NCI-H345 treated with DMSO at 0.1 percent for 48 hours (cell line): ENCODE results near the gene C19orf53.
A peak's percentile ranks its signal among the peaks of the same experiment; 100 is the strongest.
"Not testable (repeated sequence)": the region's sequence is repeated elsewhere in the genome, so short reads cannot be mapped to it uniquely, and the experiment has no call there.

Experiments
- DNase-seq: peaks from one replicate; lab custom pipeline; 2025; ENCODE audit not compliant: unreplicated experiment; lab: John Stamatoyannopoulos, UW

Gene C19orf53

DNA sequence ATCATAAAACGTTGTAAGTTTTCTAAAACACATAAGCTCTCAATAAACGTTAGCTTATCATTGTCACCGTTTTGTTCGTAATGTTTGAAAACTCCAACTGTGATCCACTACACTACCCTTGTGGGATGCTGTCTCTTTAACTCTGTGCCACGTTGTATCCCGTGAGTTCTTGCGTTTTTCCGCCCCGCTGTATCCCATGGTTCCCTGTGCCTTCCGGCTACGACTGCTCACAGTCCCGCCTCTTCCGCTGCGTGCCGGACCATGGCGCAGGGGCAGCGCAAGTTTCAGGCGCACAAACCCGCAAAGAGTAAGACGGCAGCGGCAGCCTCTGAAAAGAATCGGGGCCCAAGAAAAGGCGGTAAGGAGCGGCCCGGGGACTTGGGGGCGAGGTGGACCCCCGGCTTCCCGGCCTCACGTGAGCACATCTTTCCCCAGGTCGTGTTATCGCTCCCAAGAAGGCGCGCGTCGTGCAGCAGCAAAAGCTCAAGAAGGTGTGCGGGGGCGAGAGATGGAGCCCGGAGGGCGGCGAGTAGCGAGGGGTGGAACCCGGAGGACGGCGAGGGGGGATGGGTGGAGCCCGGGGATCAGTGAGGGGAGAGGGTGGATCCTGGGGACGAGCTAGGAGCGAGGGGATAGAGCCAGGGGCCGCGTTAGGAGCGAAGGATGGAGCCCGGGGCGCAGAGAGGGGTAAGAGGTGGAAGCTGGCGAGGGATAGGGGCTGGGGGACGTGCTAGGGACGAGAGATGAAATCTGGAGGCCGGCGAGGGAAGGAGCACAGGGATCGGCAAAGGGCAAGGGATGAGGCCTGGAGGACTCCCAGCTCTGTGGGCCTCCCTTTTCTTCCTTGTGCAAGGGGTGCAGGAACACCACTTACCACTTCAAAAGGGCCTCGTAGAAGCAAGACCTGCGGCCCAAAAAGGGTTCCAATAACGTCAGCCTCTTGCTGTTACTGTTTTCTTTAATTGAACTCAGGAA is at the start of gene C19orf53:
C19orf53 (plus strand) TSS at position 240 of the 975 bp plus-strand sequence; CDS start at position 262, 22 bp downstream.
- DNase-seq: peak; percentile 72

DNA sequence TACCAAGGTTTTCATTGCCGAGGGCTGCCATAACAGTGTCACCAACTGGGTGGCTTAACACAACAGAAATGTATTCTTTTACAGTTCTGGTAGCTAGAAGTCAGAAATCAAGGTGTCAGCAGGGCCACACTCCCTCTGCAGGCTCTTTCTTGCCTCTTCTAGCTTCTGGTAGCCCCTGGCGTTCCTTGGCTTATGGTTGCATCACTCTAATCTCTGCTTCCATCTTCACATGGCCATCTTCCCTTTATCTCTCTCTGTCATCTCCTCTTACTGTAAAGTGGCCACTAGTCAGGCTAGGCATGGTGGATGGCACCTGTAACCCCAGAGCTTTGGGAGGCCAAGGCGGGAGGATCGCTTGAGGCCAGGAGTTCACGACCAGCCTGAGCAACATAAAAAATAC is 47.9 kb upstream of the C19orf53 start:
- DNase-seq: no peak

DNA sequence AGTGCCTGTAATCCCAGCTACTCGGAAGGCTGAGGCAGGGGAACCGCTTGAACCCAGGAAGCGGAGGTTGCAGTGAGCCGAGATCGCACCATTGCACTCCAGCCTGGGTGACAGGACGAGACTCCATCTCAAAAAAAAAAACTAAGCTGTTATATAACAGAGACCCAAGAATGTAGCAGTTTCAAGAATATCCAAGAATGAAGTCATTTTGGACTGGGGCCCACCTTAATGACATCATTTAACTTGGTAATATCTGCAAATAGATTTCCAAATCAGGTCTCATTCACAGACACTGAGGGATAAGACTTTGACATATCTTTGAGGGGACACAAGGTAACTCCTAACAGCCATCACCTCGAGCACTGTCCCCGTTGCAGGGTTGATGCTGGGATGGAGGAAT is 46.5 kb upstream of the C19orf53 start:
- DNase-seq: no peak

- DNase-seq: no peak
These were observed 44.4 kb upstream of the C19orf53 start for GRCh38 chr19:13729859-13730258.

- DNase-seq: peak; percentile 83
These were observed 42.9 kb upstream of the C19orf53 start for GRCh38 chr19:13731147-13731964.

- DNase-seq: no peak
These were observed 41.9 kb upstream of the C19orf53 start for GRCh38 chr19:13732337-13732736.

- DNase-seq: no peak
These were observed 39.5 kb upstream of the C19orf53 start for GRCh38 chr19:13734751-13735150.

DNA sequence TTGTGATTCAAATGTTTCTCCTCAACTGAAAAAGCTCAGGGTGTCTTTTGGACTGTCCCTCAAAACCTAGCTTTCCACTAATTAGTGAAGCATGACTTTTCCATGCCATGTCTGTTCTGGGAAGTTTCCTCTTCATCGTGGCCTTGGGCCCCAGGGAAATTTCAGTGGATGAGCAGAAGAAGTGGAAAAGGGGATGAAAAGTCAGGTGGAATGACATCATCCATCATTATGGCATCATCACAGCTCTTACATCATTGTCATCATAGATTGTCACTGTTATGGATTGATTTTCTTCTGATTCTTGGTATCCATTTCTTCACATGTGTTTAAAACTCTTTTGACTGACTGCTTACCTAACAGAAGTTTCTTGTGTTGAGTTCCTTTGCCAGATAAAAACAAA is 36.2 kb upstream of the C19orf53 start:
- no peak for DNase-seq

DNA sequence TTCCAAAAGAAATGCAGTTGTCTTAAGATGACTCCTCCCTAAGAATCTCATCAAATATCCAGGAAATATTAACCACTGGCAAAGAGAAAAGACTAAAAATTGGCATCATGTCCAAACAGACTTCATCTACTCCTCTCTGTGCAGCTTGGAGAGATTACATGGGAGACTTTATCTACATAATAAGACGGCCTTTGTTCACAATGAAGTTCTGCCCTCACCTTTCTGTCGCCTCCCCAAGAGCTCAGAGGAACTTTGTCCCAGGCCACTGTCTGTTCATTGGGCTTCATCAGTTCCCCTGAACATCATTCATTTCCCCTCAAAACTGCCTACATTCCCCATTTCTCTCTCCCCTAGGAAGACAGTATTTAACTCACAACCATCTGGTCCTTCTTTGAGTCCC is 32.4 kb upstream of the C19orf53 start:
- no peak for DNase-seq

DNA sequence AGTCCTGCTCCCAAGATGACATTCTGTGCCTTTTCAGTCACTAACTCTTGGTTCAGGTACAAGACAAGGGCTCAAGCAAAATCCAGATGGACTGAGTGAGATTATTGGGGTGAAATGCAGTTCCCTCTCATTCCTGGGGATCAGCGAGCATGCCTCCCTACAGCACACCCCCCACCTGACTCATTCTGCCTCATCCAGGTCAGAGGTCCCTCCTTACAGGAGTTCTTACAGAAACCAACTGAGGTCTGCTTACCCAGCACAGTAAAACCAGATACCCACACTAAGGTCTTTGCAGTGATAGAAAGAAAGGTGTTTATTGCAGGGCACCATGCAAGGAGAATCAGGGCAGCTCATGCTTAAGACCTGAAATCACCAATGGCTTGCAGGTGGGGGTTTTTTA is 31.5 kb upstream of the C19orf53 start:
- DNase-seq: no peak

DNA sequence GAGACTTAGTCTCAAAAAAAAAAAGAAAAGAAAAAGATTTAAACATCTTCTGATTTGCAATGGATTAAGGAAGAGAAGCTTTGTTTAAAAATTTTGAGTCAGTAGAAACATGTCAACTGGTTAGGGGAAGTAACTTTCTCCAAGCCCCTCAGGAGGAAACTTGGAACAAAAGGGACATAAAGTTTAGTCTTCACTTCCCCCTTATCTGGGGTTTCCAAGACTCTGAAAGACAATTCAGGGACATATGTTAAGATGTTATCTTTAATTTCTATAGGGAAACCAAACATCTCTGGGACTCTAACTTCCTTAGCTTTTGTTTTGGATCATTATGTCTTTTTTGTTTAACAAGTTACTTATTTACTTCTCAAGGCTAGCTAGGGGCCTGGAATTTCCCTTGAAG is 30.1 kb upstream of the C19orf53 start:
- no peak for DNase-seq

DNA sequence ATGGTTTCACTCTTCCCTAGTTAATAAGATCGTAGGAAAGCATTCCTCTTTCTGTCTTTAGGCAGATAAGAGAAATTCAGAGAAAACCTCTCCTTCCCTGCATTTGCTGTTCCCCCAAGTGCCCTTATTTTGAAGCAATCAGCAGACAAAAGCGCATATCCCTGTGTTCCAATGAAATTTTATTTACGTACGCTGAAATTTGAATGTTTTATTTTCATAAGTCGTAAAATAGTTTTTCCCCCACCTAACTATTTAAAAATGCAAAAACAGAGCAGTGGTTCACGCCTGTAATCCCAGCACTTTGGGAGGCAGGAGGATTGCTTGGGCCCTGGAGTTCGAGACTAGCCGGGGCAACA is 27.2 kb upstream of the C19orf53 start:
- no peak for DNase-seq

DNA sequence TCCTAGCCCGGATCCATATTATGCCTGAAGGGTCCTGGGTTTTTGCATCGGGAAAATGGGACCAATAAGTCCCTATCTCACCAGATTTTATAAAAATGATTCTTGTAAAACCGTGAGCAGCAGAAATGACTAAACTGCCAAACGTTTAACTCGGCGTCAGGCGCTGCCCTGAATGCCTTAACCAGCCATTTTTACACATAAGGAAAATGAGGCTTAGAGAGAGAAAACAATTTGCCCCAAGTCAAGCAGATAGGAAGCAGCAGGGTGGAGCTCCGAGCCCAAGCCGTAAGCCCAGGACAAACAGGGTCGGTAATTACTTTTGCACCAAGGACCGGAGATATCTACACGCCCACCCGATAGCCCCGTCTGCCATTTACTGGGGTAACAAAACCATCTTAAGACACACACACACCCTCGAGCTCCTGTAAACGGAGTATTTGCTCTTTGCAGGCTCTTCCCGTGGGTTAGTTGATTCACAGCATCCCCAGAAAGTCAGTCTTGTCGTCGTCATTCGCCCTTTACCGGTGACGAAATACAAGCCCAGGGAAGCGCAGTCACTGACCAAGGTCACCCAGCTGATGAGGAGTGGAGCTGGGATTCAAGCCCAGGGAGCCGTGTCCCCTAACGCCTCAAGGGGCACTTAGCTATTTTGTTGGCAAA is 26.0 kb upstream of the C19orf53 start:
- DNase-seq: no peak

DNA sequence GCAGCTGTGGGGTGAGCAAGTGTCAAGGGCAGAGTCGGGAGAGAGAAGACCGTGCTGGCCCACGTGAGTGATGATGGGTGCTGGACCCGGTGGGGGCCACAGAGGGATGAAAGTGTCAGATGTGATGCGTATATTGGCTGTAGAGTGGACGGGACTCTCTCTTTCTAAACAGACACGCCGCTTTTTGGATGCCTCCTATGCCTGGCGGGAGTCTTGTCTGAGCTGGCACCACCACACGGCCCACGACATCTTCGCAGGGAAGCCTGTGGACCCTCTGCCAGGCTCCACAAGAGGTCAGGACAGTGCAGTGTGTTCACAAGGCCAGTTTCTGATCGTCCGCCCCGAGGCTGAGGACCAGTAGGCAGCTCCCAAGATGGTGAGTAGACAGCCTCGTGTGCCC is 22.8 kb upstream of the C19orf53 start:
- DNase-seq: no peak

- DNase-seq: not testable (repeated sequence)
These were observed 20.6 kb upstream of the C19orf53 start for GRCh38 chr19:13753622-13754021.

DNA sequence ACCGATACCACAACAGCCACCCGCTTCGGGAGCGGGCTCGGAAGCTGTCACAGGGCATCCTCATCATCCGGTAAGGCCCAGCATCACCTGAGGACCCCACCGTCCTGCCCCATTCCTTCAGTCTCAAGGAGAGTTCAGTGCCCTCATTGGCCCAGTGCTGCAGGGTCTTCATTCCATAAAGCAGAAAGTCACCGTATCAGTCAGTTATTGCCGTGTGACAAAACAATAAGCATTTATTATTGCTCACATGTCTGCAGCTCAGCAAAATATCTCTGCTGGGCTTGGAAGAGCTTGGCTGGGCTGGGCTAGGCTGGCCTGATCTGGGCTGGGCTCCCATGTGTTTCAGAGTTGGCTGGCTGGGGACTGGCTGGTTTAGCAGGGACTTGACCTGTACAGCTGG is 18.0 kb upstream of the C19orf53 start:
- DNase-seq: no peak

GRCh38 chr19:13757805-13758772 is 16.2 kb upstream of the C19orf53 start:
- no peak for DNase-seq

DNA sequence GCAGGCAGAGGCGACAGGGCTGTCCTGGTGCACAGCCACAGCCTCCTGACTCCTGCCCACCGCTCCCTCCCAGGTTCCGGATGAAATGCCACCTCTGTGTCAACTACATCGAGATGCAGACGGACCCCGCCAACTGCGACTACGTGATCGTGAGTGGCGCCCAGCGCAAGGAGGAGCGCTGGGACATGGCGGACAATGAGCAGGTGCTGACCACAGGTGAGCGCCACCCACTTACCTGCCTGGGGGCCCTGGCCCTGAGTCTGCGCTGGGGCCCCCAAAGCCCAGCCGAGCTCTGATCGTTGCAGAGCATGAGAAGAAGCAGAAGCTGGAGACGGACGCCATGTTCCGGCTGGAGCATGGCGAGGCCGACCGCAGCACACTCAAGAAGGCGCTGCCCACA is 15.5 kb upstream of the C19orf53 start:
- DNase-seq: no peak

GRCh38 chr19:13761423-13761822 is 12.8 kb upstream of the C19orf53 start:
- DNase-seq: no peak

DNA sequence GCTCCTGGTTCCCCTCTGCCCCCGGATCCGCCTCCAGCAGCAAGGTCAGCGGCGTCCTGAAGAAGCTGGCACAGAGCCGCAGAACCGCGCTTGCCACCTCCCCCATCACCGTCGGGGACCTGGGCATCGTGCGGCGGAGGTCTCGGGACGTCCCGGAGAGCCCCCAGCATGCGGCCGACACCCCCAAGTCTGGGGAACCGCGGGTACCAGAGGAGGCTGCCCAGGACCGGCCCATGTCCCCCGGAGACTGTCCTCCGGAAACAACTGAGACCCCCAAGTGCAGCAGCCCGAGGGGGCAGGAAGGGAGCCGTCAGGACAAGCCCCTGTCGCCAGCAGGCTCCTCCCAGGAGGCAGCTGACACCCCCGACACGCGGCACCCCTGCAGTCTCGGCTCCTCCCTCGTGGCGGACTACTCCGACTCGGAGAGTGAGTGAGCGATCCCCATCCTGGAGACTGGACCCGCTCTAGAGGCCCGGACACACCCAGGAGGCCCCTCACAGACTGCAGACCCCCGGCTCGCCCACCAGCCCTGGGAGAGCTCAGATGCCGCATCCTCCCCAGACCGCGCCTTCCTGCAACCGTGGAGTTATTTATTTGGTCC is 11.5 kb upstream of the C19orf53 start:
- no peak for DNase-seq
